Right lobe of liver (tissue), 6 donors: ENCODE results near the gene SLC6A11. TPM values are rescaled to one million over a fixed set of nuclear protein-coding genes. Genes with fewer than 3 reads are reported as not detected.
A peak's percentile ranks its signal among the peaks of the same experiment; 100 is the strongest.

Experiments used
- ATAC-seq, 4 donors: fragments of 200-7000 bp; cut with Tn5 transposase; one replicate each; pipeline ENCODE4 v1.9.1; 2020; ENCODE audit warnings: mild to moderate bottlenecking in 4 of 4, moderate library complexity in 4 of 4
- DNase-seq, 3 donors: peaks; one replicate each; pipeline ENCODE4 v3.0.0-alpha.2; 2020
- H3K27ac ChIP-seq, 3 donors: fragments of 200-600 bp; one replicate each; pipeline ENCODE4 v1.8.0; 2022
- H3K27me3 ChIP-seq, 2 donors: fragments of 200-600 bp; one replicate each; pipeline ENCODE4 v1.8.0; 2022
- H3K36me3 ChIP-seq, 4 donors: fragments of 200-600 bp; sonication (generic) in 1 of 4; one replicate each; pipeline versions ENCODE4 v1.5.1 to v1.8.0; 2017 to 2022; ENCODE audit warnings: control low read depth in 1 of 4
- H3K4me1 ChIP-seq, 4 donors: fragments of 200-600 bp; sonication (generic) in 1 of 4; one replicate each; pipeline versions ENCODE4 v1.5.1 to v1.8.0; 2017 to 2022; ENCODE audit warnings: control low read depth in 1 of 4
- H3K4me3 ChIP-seq, 3 donors: fragments of 200-600 bp; one replicate each; pipeline ENCODE4 v1.8.0; 2022
- H3K9me3 ChIP-seq, 4 donors: fragments of 200-600 bp; sonication (generic) in 1 of 4; one replicate each; pipeline versions ENCODE4 v1.5.1 to v1.8.0; 2017 to 2022; ENCODE audit warnings: control low read depth in 1 of 4
- POLR2A ChIP-seq: fragments of 450-650 bp; IDR thresholded peaks from one replicate; pipeline ENCODE4 v1.6.1; 2017; ENCODE audit warnings: antibody characterized with exemption, mild to moderate bottlenecking
- WGBS: methylation state at CpG from one replicate; pipeline ENCODE4 v1.1.6; 2018; ENCODE audit warnings: low coverage, low lambda C conversion rate; ENCODE audit not compliant: insufficient coverage; ENCODE audit errors: missing lambda C conversion rate; 5-methylcytosine and 5-hydroxymethylcytosine counted together
- intact Hi-C, 2 donors: fragments of 100-400 bp; cut with DNase I; formaldehyde crosslinking; loops; one replicate each; pipeline versions ENCODE4 v1.11.2 to v1.14.1; 2022
- total RNA-seq, 6 experiments: library from RNA; depleted of rRNA in 2 of 6; stranded (reverse); fragments of >200 nt in 2 of 6; fragmentation: NEBNext Ultra II Directional in 3 of 6; extraction: Animal tissue kit (Norgen Biotek cat#: 25700) in 3 of 6; gene quantifications; one replicate each; pipeline versions ENCODE4 v1.1.0 to v1.2.4, GENCODE V29; 2016 to 2023
- TF ChIP-seq, protein P1 (sequence below), 4 donors: fragments of 200-600 bp in 3 of 4; fragments of 450-650 bp in 1 of 4; IDR thresholded peaks; one replicate each; pipeline versions ENCODE4 v1.5.1 to v1.8.0; 2016 to 2022; ENCODE audit warnings: antibody characterized with exemption in 4 of 4, mild to moderate bottlenecking in 2 of 4
- donor health status: DM: no; HTN: yes; CAD: no.
- donor health status: DM: no; HTN: no; CAD: no.
- donor health status: DM: no; HTN: no; CAD: no.
- donor health status: DM: no; HTN: yes; CAD: no.
- donor health status: DM: no; HTN: yes; CAD: no.

SLC6A11 gene
- total RNA-seq, 6 experiments from 2014 or later, result 0.06 to 0.42 (median 0.12) TPM; not detected in 1

DNA sequence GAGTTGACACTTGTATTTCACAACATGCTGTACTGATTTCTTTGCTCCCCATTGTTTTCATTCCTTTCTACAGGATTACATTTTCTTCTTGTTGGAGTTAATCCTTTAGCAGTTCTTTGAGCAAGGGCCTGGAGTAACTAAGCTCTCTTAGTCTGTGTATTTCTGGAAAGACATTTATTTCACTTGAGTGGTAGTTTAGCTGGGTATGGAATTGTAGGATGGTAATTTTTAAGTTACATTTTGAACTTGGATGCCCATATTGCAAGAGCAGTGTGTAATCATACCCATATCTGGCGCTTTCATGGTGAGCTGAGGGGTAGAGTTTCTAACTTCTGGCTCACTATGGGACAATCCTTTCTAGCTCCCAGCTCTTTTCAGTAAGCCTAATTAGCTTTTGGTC lies 74.6 kb downstream of the SLC6A11 start:
- DNase-seq (no peak), ATAC-seq (no peak)
- H3K27ac ChIP-seq, result no peak overlapping the region
- H3K27me3 ChIP-seq, result no peaks in the 10 kb centered on the region
- peaks cover 0 to 3% (median 0%) of the 10 kb centered on the region in 4 donors for H3K9me3 ChIP-seq
- H3K4me1 ChIP-seq, result no peaks in the 10 kb centered on the region
- intact Hi-C loops, result no loop called here
- no peaks in the 10 kb centered on the region for H3K36me3 ChIP-seq
- 71% methylated on average over 1 of the region's 1 CpG for WGBS
- H3K4me3 ChIP-seq, result no peak overlapping the region
- no peak for TF ChIP-seq POLR2A
- TF ChIP-seq, protein P1, sequence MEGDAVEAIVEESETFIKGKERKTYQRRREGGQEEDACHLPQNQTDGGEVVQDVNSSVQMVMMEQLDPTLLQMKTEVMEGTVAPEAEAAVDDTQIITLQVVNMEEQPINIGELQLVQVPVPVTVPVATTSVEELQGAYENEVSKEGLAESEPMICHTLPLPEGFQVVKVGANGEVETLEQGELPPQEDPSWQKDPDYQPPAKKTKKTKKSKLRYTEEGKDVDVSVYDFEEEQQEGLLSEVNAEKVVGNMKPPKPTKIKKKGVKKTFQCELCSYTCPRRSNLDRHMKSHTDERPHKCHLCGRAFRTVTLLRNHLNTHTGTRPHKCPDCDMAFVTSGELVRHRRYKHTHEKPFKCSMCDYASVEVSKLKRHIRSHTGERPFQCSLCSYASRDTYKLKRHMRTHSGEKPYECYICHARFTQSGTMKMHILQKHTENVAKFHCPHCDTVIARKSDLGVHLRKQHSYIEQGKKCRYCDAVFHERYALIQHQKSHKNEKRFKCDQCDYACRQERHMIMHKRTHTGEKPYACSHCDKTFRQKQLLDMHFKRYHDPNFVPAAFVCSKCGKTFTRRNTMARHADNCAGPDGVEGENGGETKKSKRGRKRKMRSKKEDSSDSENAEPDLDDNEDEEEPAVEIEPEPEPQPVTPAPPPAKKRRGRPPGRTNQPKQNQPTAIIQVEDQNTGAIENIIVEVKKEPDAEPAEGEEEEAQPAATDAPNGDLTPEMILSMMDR (IDR thresholded peaks at IDR 0.05), result no peak

DNA sequence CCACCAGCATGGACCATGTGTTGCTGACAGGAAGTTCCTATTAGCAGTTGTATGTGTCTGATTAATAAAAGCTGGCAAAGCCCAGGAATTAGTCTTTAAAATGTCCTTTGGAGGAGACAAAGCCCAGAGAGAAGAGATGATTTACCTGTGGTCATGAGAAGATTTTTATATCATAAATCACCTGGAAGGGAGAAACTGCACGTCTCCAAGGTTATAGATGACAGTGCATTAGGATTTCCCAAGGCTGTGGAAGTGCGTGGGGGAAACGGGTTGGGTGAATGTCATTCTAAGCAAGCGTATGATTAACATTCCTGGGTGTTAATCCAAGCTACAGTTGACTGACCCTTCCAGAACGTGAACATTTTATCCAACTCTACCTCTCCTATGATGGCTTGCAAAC lies 76.6 kb downstream of the SLC6A11 start:
- H3K4me1 ChIP-seq, result no peaks in the 10 kb centered on the region
- ATAC-seq (no peak), DNase-seq (no peak)
- peaks cover 0 to 3% (median 0%) of the 10 kb centered on the region in 4 donors for H3K9me3 ChIP-seq
- intact Hi-C loops, result no loop called here
- no peaks in the 10 kb centered on the region for H3K27me3 ChIP-seq
- H3K4me3 ChIP-seq, result no peak overlapping the region
- WGBS, result 62% methylated on average over 5 of the region's 5 CpGs
- H3K36me3 ChIP-seq, result no peaks in the 10 kb centered on the region
- TF ChIP-seq POLR2A, result no peak
- TF ChIP-seq, protein P1 (IDR thresholded peaks at IDR 0.05), result no peak
- no peak overlapping the region for H3K27ac ChIP-seq

- 51% methylated on average over 5 of the region's 13 CpGs for WGBS
- Histone ChIP-seq H3K27me3 (no peaks in the 10 kb centered on the region), H3K4me3 (no peak overlapping the region), H3K36me3 (no peaks in the 10 kb centered on the region), H3K27ac (no peak overlapping the region), H3K9me3 (no peaks in the 10 kb centered on the region), H3K4me1 (no peaks in the 10 kb centered on the region)
- ATAC-seq (peak in 1 of 4 donors; percentile 38), DNase-seq (no peak)
- intact Hi-C loops, result no loop called here
- TF ChIP-seq, protein P1 (IDR thresholded peaks at IDR 0.05), result no peak
- no peak for TF ChIP-seq POLR2A
Observed at GRCh38 chr3:10901296-10901945, 85.4 kb downstream of the SLC6A11 start.

DNA sequence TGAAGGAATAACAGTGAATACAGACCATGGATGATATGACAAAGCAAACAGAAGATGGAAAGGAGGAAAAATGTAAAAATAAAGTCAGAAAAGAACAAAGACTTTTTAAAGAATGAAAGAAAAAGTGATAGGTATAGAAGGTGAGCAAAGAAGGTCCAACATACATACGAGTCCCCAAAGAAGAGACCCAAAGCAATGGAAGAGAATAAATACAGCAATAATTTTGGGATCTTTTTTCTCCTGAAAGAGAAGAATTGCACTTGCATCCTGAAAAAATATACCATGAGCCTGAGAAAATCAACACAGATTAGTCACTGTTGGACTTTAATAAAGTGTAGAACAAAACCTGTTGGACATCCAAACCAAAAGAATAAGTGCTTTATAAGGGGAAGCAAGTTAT lies 91.2 kb downstream of the SLC6A11 start:
- intact Hi-C loops, result no loop called here
- WGBS, result 40% methylated on average over 1 of the region's 1 CpG

More for the DNA sequence above, 91.2 kb downstream of the SLC6A11 start:
- TF ChIP-seq POLR2A, result no peak
- TF ChIP-seq, protein P1 (IDR thresholded peaks at IDR 0.05), result no peak
- Histone ChIP-seq H3K36me3 (no peaks in the 10 kb centered on the region), H3K27ac (no peak overlapping the region), H3K4me1 (no peaks in the 10 kb centered on the region), H3K4me3 (no peak overlapping the region), H3K27me3 (no peaks in the 10 kb centered on the region), H3K9me3 (peaks cover 0 to 8% (median 0%) of the 10 kb centered on the region in 4 donors)
- no peak for ATAC-seq
- no peak for DNase-seq
